Left kidney (tissue), 8 donors: Measurements from ENCODE around the gene TNFRSF14. TPM values are rescaled to one million over a fixed set of nuclear protein-coding genes. Genes with fewer than 3 reads are reported as not detected.

Source experiments
- DNase-seq: peaks from one replicate; pipeline ENCODE4 v3.0.0-alpha.2; 2013
- long read RNA-seq, 8 donors: transcript quantifications; one replicate each; lab custom pipeline, GENCODE V29; 2026
- polyA plus RNA-seq: library from polyadenylated mRNA; unstranded; fragments of 120-200 nt; gene quantifications from one replicate; pipeline ENCODE4 v1.2.1, GENCODE V29; 2013; ENCODE audit not compliant: insufficient read length

TNFRSF14 gene
- polyA plus RNA-seq, result 17.8 TPM
- long read RNA-seq, donor 1, partial matches to known transcripts, result 0 of 6 reads
- long read RNA-seq, donor 1, other reads (novel, unspliced or antisense), result 0 of 6 reads
- long read RNA-seq, donor 2, transcript TNFRSF14-201 (8 exons, 1,707 nt), result major isoform, 7 of 10 reads
- long read RNA-seq, donor 2, partial matches to known transcripts, result 0 of 10 reads
- long read RNA-seq, donor 2, other reads (novel, unspliced or antisense), result 0 of 10 reads
- long read RNA-seq, donor 3, partial matches to known transcripts, result 0 of 4 reads
- long read RNA-seq, donor 3, other reads (novel, unspliced or antisense), result 0 of 4 reads
- long read RNA-seq, donor 4, partial matches to known transcripts, result 0 of 1 reads
- long read RNA-seq, donor 4, other reads (novel, unspliced or antisense), result 0 of 1 reads
- long read RNA-seq, donor 5, partial matches to known transcripts, result 0 of 5 reads
- long read RNA-seq, donor 5, other reads (novel, unspliced or antisense), result 0 of 5 reads
- long read RNA-seq, donor 6, partial matches to known transcripts, result 0 of 4 reads
- long read RNA-seq, donor 6, other reads (novel, unspliced or antisense), result 0 of 4 reads
- long read RNA-seq, donor 7, transcript TNFRSF14-201 (8 exons, 1,707 nt), result major isoform, 5 of 9 reads
- long read RNA-seq, donor 7, partial matches to known transcripts, result 0 of 9 reads
- long read RNA-seq, donor 7, other reads (novel, unspliced or antisense), result 0 of 9 reads
- long read RNA-seq, donor 8, partial matches to known transcripts, result 0 of 5 reads
- long read RNA-seq, donor 8, other reads (novel, unspliced or antisense), result 0 of 5 reads

DNA sequence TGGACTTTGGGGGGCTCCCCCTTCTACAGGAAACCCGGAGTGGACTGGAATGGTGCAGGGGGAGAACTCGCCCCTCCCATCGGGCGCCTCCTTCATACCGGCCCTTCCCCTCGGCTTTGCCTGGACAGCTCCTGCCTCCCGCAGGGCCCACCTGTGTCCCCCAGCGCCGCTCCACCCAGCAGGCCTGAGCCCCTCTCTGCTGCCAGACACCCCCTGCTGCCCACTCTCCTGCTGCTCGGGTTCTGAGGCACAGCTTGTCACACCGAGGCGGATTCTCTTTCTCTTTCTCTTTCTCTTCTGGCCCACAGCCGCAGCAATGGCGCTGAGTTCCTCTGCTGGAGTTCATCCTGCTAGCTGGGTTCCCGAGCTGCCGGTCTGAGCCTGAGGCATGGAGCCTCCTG, at the start of gene TNFRSF14:
TSS of gene TNFRSF14 (plus strand) at position 95 of the 401 bp plus-strand sequence. CDS start at position 389, 294 bp downstream.
- no peak for DNase-seq

DNA sequence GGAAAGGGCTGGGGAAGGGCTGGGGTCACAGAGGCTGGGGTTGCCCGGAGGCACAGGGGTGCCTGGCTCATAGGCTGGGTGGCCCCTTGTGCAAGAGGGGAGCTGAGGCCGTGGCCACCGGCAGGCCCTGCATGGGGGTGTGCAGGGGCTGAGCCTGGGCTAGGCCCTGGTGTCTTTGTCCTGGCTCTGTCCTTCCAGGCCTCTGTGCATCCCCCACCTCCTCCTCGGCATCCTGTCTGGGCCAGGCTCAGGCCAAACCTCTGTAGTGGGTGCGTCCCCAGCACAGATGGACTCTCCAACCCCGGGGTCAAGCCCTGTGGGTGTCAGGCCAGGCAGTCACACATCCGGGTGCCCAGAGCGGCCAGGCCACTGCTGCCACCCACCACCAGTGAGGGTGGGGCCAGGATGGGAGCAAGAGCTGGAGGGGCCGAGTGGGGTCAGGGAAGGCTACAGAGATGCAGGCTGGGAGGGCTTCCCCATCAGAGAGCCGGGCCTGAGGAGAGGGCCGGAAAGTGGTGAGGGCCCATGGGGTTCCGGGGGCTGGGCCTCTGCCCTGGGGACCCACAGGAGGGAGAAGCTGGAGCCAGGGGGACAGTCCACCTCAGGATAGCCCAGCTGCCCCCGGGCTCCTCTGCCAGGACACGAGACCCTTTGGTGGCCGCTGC, 49.1 kb upstream of the TNFRSF14 start:
- DNase-seq, result no peak

DNA sequence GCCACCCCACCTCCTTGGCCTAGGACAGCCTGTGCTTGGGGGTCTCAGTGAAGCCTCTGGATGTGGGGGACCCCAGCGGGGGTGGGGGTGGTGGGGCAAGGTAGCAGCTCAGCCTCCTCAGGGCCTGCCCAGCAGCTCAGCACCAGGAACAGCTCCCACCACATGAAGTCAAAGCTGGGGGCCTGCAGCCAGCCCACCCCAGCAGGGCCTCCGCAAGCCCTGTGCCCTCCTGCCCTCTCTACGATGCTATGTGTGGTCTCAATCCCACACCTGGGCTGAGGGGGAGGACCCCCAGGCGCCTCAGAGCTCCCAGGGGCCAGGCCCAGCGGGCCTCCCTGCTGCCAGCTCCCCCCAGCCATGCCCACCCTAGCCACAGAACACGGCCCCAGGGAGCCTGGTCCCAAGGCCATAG, 48.4 kb upstream of the TNFRSF14 start:
- no peak for DNase-seq

DNA sequence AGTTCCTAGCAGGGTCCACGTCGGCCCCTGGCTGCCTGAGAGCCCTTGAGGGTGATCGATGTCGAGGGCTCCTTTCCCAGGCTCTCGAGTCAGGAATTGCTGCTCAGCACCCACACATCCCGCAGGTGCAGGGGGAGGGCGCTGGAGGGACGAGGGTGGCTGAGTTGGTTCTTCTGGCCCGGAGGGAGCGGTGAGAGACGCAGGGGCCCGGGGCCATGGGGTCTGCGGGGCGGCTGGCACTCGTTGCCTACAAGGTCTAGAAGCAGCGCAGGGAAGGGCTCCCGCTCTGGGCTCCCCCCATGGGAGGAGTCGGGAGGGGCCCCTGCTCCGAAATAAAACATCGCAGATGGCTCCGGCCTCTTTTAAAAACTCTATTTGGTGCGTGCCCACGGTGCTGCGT, 48.0 kb upstream of the TNFRSF14 start:
- DNase-seq, result no peak

DNA sequence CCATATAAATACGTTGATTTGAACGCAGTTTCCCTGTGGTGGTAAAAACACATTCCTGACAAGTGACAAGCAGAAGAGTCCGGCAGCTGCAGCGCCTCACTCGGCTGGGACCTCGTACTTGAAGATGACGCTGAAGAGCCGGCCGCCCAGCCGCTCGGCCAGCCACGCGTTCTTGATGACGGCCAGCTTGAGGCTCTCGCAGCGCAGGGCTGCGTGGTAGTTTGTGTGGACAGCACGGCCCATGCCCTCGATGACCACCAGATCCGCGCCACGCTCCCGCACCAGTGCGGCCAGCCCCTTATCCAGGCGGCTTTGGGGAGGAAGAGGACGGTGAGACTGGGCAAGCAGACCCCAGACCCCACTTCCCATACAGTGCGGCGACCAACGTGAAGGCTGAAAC, 47.4 kb upstream of the TNFRSF14 start:
- DNase-seq, result no peak

DNA sequence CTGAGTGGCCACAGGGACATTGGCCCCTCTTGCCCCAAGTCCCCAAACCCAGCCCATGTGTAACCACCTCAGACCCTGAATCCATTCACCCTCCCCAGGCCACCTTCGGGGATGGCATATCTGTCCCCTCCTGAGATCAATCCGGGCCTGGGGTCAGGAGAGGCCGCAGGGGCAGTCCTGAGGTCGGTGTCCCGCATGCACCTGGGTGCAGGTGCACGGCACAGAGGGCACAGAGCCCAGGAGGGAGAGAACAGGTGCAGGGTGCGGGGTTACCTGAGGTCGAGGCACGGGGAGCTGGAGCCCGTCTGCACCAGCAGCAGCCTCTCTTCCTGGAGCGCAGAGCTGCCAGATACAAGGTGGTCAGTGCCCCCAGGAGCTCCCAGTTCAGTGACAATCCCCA, 46.6 kb upstream of the TNFRSF14 start:
- no peak for DNase-seq

DNA sequence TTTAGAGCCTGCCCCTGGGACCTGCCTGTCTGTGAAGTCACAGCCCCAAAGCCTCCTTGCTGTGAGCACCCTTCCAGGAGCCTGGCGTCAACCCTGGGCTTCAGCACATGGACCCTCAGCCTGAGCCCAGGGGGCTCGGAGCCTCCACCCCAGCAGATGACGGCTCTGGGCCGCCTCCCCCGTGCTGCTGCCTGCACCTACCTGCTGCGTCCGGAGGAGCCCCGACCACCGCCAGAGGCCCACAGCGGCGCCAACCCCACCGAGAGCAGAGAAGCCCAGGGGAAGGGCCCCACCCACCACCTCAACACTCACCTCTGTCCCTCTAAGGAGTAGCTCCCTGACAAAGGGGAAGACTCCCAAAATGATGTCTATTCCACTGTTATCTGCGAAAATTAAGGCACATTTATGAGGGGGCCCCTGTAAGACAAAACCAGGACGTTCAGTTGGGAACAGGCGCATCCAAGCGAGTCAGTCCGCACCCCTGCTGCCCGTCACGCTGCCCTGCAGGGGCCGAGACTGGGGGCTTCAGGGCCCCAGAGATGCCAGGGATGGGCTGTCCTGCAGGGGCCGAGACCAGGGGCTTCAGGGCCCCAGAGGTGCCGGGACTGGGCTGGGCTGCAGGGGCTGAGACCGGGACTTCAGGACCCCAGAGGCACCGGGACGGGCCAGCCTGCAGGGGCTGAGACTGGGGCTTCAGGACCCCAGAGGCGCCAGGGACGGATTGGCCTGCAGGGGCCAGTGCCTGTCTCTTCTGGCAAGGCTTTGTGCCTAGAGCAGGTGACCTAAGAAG, 45.6 kb upstream of the TNFRSF14 start:
- DNase-seq, result no peak

DNA sequence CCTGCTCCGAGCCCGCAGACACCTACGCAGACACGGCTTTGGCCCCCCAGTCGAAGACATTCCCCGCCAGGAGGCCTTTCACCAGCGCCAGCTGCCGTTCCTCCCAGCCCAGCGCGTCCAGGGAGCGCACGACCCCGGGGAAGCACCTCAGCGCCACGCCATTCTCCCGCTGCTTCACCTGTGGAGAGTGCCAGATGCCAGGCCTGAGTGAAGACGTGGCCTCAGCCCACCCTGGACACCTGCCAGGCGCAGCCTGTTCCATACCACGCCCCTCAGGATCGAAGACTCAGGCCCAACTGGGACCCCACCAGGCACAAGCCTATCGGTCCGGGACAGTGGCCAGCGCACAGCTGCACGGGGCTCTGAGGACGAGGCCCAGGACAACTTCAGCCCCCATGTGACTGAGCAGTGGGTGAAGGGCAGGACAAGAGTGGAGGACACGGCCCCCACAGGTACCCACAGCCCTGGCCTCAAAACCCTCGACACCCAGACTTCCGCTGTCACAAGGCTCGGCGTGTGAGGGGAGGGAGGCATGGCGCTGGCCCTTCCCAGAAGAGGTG, 43.2 kb upstream of the TNFRSF14 start:
- DNase-seq, result no peak

DNA sequence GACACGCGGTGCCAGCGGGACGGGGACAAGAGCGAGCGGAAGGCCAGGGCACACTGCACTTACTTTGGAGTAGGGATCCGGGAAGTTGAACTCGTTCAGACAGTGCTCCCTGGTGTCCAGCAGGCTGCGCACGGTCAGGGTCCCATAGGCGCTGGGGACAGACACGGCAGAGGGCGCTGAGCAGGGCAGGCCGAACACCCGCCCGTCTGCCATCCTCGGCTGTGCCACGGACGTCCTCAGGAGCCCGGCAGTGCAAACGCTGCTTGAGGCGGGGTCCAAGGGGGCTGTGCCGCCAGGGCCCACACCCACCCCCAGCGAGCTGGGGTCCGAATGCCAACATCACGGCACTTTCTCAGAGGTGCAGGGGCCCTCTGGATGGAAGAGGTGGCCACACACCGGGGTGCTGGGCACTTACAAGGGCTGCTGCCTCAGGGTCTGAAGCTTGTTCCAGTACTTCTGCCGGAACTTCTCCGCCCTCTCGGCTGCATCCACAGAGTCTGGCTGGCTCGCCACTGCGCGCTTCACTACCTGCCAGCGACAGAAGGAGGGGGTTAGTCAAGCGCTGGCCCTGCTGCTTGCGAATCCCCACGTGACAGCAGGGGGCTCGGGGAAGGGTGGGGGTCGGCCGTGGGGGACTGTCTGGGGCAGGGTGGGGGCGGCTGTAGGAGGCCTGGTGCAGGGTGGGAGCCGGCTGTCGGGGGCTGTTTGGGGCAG, 42.1 kb upstream of the TNFRSF14 start:
- DNase-seq, result no peak

DNA sequence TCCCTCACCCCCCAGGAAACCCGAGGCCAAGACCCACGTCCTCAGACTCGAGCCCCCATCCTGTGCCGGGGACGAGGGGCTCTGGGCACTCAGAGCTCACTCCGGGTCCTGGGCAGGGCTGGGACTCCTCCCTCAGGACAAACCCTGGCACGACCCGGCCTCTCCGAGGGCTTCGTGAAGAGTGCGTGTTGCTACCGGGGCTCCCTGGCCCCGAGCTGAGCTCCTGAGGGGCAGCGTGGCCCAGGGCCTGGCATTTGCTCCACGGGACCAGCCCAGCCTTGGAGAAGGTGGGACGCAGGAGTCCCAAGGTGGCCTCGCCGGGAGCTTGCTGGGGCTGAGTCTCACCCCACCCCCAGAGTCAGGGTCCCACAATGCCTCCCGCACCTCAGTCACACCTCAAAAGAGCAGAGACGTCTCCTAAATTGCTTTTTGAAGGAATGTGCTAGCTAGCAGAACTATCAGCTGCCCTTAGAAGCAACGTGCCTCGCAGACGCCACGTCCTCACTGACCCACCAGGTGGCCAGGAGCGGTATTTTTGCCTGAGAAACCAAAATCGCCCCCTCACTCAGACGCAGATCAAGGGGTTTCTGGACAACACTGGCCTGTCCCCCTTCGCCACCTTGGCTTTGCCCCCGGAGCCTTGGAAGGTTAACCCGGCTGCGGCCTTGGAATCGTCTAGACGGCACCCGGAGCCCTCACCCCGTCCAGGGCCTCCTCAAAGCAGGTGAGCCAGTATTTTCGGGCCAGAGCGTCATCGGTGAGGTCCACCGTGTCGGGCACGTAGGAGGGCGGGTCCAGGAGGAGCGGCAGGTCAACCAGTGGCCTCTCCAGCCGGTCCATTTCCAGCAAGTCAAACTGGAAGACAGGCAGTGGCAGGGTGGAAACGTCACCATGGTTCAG, 41.1 kb upstream of the TNFRSF14 start:
- no peak for DNase-seq

DNA sequence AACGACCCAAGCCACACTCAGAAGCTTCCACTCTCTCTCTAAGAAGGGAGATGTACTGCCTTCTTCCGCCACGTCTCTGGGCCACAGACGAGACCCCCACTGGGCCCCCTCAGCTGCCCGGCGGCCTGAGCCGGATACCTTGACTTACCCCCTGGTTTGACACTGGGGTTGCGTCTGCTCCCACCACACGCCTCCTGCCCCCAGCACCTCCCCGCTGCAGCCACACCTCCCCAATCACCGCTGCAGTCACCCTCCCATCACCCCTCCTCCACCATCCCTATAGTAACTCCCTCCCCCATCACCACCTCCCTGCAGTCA, 40.4 kb upstream of the TNFRSF14 start:
- no peak for DNase-seq

DNA sequence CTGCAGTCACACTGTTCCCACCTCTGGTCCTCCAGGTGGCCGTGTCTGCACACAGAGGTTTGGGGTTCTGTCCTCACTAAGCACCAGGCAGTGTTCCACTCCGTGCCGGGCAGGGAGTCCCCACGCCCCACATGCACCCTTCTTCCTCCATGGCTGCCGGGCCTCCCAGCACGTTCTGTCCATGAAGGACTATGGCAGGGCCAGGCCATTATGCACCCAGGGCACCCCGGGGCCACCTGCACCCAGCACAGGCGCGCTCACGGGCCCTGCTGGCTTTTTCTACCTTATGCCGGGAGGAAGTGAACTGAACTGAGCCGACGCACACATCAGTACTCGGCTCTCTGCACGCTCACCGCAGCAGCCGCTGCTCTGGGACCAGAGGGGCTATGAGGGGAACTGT, 40.0 kb upstream of the TNFRSF14 start:
- no peak for DNase-seq

DNA sequence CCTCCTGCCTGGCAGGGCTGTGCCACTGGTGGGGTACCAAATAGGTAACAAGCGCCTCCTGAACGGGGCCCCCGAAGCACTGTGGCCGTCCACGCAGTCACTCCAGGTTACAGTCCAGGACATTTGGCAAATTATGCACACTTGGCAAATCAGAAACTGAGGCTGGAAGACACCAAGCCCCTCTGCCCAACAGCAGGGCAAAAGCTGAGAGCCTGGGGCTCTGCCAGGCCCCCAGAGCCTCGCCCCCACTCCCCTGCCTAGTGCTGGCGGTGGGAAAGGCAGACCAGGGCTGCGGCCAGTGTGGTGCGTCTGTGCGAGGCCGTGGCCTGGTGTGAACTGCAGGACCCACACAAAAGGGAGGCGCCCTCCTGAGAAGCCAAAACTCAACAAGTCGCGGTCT, 39.2 kb upstream of the TNFRSF14 start:
- DNase-seq, result no peak

DNA sequence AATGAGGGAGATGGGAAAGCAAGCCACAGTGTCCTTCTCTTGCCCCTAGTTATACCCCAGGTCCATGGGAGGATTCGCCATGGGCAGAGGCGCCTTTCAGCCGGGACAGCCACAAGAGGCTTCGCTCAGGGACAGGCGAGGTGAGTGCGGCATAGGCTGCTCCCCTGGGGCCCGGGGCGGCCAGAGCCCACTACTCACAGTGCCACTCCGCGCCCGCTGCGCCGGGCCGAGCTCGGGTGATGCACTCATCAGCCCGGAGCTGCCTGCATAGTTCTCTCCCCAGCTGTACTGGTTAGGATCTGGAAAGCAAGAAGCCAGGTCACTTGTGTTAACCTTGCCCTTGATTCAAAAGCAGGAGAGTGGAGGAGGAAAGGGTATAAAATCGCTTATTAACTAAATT, 38.2 kb upstream of the TNFRSF14 start:
- no peak for DNase-seq

DNA sequence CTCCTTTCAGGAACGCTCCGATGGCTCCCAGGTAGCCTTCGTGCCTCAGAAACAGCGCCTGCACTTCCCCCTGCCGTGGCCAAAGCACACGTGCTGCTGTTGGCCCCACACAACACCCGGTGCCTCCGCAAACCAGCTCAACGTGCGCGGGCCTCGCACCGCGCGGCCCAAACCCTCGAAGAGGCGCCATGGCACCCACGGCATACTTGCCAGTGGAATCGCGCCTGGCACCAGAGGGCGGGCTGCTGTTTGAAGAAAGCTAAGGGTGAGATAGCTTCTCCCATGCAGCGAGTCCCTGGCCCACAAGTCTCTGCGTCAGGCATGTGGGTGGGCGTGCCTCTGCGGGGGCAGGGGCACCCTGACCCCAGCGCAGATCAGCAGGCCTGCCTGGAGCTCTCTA, 37.6 kb upstream of the TNFRSF14 start:
- DNase-seq, result no peak

DNA sequence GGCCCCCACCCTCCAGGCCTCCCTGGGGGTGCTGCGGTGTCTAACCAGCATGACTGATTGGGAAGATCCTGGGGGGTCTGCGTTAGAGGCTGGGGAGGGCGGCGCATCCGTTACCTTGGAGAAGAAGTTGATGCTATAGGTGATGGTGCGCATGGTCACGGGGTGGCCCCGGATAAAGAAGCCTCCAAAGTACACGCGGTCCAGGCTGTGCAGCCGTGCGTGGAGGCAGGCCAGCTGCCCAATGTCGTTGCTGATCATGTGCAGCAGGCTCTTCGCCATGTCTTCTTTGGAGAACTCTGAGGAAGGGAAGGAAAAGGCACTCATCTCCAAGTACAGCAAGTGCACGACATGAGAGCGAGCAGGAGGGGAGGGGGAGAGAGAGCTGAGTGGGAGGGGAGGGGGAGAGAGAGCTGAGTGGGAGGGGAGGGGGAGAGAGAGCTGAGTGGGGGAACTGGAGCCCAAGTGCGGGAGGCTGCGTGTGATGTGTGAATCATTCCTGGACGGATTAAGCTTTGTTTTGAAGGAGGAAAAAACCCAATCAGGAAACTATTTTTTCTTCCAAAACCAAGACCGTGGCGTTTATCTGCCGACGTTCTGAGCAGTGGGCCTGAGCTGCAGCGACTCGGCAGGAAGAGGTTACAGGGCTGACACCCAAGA, 37.0 kb upstream of the TNFRSF14 start:
- DNase-seq, result no peak

DNA sequence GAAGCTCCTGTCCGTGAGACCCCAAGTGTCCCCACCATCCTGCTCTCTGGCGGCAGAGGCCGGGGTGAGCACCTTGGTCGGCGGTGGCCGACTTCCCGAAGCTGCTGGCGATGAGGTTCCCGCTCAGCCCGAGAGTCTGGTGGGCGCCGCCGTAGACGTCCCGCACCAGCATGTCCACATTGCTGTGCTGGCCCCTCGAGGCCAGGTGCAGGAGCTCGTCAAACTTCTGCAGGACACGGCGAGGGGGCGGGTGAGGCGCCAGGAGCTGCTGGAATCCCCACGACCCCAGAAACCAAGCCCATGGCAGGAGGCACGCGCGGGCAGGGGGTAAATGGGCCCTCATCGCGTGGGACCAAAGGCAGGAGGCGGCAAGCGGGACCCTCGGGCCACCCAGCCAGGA, 36.4 kb upstream of the TNFRSF14 start:
- DNase-seq, result no peak

DNA sequence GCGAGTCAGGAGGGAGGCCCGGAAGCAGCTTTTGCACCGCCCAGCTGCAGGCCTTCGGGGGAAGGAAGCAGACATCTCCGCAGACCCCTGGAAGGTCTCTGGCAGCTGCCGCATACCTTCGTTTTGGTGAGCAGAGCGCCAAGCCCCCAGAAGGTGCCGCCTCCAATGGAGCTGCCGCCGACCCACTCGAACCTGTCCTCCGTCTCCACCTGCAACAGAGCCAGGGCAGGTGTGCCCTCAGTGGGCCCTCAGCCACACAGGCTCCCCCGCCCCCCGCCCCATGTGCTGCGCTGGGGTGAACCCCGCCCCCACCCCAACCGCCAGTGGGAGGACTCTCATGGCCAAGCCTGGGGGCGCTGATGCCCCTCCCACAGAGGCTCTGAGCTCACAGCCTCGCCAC, 36.0 kb upstream of the TNFRSF14 start:
- DNase-seq, result no peak

DNA sequence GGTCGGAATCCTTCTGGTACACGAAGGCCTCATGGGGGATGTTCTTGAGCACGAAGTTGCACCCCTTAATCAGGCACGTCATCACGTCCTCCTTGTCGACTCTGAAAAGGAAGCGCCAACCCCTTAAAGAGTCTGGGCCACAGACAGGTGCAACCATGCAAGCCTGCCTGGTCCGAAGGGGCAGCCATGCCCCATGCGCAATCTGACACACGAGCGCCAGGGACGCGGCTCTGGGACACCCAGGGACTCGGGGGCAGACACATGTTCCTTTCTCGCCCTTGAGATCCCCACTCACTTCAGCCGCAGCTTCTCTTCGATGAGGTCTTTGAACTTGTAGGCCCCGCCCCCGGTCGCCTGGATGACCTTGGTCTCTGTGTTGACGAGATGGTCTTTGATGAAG, 35.4 kb upstream of the TNFRSF14 start:
- no peak for DNase-seq

DNA sequence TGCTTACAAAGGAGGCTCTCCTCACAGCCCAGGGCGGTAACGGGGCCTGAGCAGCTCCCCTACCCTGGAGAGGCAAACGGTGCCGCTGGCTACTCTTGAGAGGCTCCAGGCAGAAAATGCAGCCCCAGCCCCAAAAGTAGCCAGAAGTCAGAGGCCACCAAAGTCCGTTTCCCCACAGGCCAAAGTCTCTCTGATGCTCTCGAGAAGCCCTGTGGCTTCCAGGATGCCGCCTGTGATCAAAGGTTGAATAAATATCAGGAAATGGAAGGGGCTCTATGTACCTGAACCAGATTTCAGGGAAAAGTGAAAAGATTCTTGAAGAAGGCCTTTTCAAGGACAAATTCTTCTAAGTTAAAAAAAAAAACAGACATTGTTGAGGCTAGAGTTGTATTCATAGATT, 33.9 kb upstream of the TNFRSF14 start:
- no peak for DNase-seq
